ENCODE results near the gene RBMS3. TPM values are rescaled to one million over a fixed set of nuclear protein-coding genes. Genes with fewer than 3 reads are reported as not detected.
A peak's percentile ranks its signal among the peaks of the same experiment; 100 is the strongest.

Gene RBMS3
- total RNA-seq, 3 donors from 2014 or later: 48.4 to 117 (median 103) TPM

DNA sequence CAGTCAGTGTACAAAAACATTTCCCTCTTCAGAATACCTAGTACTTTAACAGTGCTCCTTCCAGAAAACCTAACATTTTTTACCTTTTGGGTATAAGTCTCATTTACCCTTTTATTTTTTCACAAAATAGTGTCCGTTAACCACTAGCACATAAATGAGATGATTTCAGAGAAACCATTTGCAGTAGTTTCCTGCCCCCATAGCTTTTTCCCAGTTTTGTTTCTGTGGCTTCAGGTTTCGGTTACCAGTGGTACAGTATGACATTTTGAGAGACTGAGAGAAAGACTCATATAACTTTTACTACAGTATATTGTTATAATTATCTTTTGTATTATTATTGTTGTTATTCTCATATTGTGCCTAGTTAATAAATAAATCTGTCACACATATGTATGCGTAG is 6.2 kb upstream of the RBMS3 start:
- Histone ChIP-seq H3K27me3 (no peaks in the 10 kb centered on the region), H3K9me3 (no peaks in the 10 kb centered on the region), H3K4me1 (no peaks in the 10 kb centered on the region), H3K36me3 (no peaks in the 10 kb centered on the region), H3K27ac (no peak overlapping the region), H3K4me3 (no peak overlapping the region)
- no peak for TF ChIP-seq POLR2A (IDR thresholded peaks at IDR 0.05)
- TF ChIP-seq, protein P1, sequence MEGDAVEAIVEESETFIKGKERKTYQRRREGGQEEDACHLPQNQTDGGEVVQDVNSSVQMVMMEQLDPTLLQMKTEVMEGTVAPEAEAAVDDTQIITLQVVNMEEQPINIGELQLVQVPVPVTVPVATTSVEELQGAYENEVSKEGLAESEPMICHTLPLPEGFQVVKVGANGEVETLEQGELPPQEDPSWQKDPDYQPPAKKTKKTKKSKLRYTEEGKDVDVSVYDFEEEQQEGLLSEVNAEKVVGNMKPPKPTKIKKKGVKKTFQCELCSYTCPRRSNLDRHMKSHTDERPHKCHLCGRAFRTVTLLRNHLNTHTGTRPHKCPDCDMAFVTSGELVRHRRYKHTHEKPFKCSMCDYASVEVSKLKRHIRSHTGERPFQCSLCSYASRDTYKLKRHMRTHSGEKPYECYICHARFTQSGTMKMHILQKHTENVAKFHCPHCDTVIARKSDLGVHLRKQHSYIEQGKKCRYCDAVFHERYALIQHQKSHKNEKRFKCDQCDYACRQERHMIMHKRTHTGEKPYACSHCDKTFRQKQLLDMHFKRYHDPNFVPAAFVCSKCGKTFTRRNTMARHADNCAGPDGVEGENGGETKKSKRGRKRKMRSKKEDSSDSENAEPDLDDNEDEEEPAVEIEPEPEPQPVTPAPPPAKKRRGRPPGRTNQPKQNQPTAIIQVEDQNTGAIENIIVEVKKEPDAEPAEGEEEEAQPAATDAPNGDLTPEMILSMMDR (IDR thresholded peaks at IDR 0.05): no peak
- TF ChIP-seq POLR2AphosphoS5 (IDR thresholded peaks at IDR 0.05): no peak
- DNase-seq (ENCODE audit: low spot score in 2 of 2): no peak
- intact Hi-C loops (cut with DNase I; ENCODE audit: low total_unique reads): no loop called here

DNA sequence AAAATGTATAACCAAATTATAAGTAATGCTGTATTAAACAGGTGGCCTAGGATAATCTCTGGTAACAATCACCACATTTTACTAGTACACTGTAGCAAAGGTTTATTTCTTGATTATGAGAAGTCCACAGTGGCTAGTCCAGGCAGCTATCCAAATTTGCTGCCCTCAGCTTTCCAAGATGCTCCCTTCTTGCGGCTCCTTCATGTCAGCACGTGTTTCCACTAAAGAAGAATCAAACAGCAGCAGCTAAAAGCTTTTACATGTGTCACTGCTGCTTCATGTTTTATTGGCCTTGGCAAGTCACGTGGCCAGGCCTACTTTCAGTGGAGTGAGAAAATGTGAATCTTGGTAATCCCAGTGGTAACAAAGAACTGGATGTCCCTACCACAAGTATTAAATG is 5.6 kb upstream of the RBMS3 start:
- DNase-seq (ENCODE audit: low spot score in 2 of 2): no peak
- no peaks in the 10 kb centered on the region for H3K27me3 ChIP-seq
- H3K36me3 ChIP-seq: no peaks in the 10 kb centered on the region
- no peak overlapping the region for H3K4me3 ChIP-seq
- intact Hi-C loops (cut with DNase I; ENCODE audit: low total_unique reads): no loop called here
- H3K9me3 ChIP-seq: no peaks in the 10 kb centered on the region
- H3K27ac ChIP-seq: no peak overlapping the region
- no peaks in the 10 kb centered on the region for H3K4me1 ChIP-seq
- TF ChIP-seq POLR2A (IDR thresholded peaks at IDR 0.05) (no peak), POLR2AphosphoS5 (IDR thresholded peaks at IDR 0.05) (no peak)
- TF ChIP-seq, protein P1 (IDR thresholded peaks at IDR 0.05): no peak

DNA sequence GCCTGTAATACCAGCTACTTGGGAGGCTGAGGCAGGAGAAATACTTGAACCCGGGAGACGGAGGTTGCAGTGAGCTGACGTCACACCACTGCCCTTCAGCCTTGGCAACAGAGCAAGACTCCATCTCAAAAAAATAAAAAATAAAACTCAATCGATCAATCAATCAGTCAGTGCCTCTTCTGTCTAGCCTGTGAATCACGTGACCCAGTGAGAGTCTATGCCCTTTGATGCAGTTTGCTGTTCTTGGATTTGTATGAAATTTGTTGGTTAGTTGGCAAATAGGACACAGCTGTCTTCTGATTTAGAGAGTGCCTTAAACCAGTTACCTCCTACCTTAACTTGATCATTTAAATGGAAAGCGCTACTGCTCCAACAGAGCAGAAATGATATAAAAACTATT is 3.6 kb upstream of the RBMS3 start:
- no peak for TF ChIP-seq POLR2A (IDR thresholded peaks at IDR 0.05)
- TF ChIP-seq, protein P1 (IDR thresholded peaks at IDR 0.05): no peak
- no peak for TF ChIP-seq POLR2AphosphoS5 (IDR thresholded peaks at IDR 0.05)
- Histone ChIP-seq H3K27ac (no peak overlapping the region), H3K4me1 (no peaks in the 10 kb centered on the region), H3K36me3 (no peaks in the 10 kb centered on the region), H3K27me3 (no peaks in the 10 kb centered on the region), H3K4me3 (no peak overlapping the region), H3K9me3 (no peaks in the 10 kb centered on the region)
- no peak for DNase-seq (ENCODE audit: low spot score in 2 of 2)
- intact Hi-C loops (cut with DNase I; ENCODE audit: low total_unique reads): no loop called here

DNA sequence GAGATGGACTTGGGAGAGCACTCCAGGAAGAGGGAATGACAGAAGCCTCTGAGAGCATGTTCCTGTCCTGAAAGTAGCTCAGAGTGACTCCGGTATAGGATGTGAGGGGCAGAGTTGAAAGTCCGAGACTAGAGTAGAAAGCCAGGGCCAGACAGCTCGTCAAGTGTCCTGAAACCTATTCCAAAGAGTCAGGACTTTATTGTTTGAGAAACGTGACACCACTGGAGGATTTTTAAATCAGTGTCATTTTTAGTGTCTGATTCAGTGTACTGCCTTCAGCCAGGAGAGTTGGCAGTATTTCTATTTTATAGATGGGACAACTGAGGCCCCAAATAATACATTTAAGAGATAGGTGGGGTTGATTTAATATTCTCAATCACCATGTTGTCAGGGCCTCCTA is 1.6 kb upstream of the RBMS3 start:
- no peak for DNase-seq (ENCODE audit: low spot score in 2 of 2)
- Histone ChIP-seq H3K9me3 (no peaks in the 10 kb centered on the region), H3K27ac (peak overlapping the region; percentile 9 to 21), H3K4me3 (peak overlapping the region in 2 of 3 donors; percentile 61 to 81), H3K27me3 (no peaks in the 10 kb centered on the region), H3K36me3 (no peaks in the 10 kb centered on the region), H3K4me1 (no peaks in the 10 kb centered on the region)
- intact Hi-C loops (cut with DNase I; ENCODE audit: low total_unique reads): no loop called here
- no peak for TF ChIP-seq POLR2A (IDR thresholded peaks at IDR 0.05)
- no peak for TF ChIP-seq POLR2AphosphoS5 (IDR thresholded peaks at IDR 0.05)
- TF ChIP-seq, protein P1 (IDR thresholded peaks at IDR 0.05): no peak

DNA sequence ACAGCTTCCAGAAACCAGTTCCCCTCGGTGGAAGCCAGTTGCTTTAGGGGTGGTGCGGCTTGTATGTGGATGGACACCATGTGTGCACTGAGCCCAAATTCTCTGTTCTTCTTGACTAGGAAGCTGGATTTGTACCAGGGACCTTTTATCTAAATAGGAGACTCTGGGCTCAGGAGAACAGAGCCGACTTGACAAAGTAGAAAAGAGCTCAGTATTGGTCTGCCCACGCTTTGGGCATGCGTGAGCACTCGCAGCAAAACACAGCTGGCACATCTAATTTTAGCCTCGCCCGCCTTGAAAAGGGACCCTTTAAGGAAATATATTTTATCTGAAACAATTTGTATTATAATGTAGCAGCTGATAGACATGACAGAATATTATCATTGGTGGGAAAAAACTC is 1.1 kb upstream of the RBMS3 start:
- Histone ChIP-seq H3K27ac (no peak overlapping the region), H3K27me3 (no peaks in the 10 kb centered on the region), H3K36me3 (no peaks in the 10 kb centered on the region), H3K4me3 (peak overlapping the region; percentile 61 to 81 (median 65)), H3K4me1 (no peaks in the 10 kb centered on the region), H3K9me3 (no peaks in the 10 kb centered on the region)
- intact Hi-C loops (cut with DNase I; ENCODE audit: low total_unique reads): loop anchor here (5.0 kb wide), 1 partner anchor 477 kb away; no protein-coding TSS in a partner anchor
- no peak for DNase-seq (ENCODE audit: low spot score in 2 of 2)
- TF ChIP-seq POLR2AphosphoS5 (IDR thresholded peaks at IDR 0.05) (no peak), POLR2A (IDR thresholded peaks at IDR 0.05) (no peak)
- TF ChIP-seq, protein P1 (IDR thresholded peaks at IDR 0.05): no peak
